Rectal smooth muscle tissue (tissue), 1 donor: ENCODE measurements around the gene ZNF844.

Source experiments
- H3K27ac ChIP-seq: one replicate; pipeline ENCODE4 v1.7.0; 2013; ENCODE audit warnings: low read depth, low read length, inconsistent platforms
- H3K27me3 ChIP-seq: one replicate; pipeline ENCODE4 v1.7.0; 2013; ENCODE audit warnings: low read length; ENCODE audit not compliant: control insufficient read depth, insufficient read depth
- H3K36me3 ChIP-seq: one replicate; pipeline ENCODE4 v1.7.0; 2013; ENCODE audit warnings: low read length; ENCODE audit not compliant: control insufficient read depth, insufficient read depth
- H3K4me1 ChIP-seq: one replicate; pipeline ENCODE4 v1.7.0; 2013; ENCODE audit warnings: low read length; ENCODE audit not compliant: control insufficient read depth, insufficient read depth
- H3K4me3 ChIP-seq: one replicate; pipeline ENCODE4 v1.7.0; 2013; ENCODE audit warnings: low read length
- H3K9ac ChIP-seq: one replicate; pipeline ENCODE4 v1.7.0; 2013; ENCODE audit warnings: low read length

ZNF844 gene

GRCh38 chr19:12064590-12065538 lies at the start of gene ZNF844:
Gene ZNF844 (plus strand): TSS chr19:12064731. CDS start chr19:12064874, 143 bp downstream.
- no peaks in the 10 kb centered on the region for H3K4me1 ChIP-seq
- peak within 1 kb of the TSS; percentile 89 for H3K4me3 ChIP-seq

GRCh38 chr19:12015015-12015752 lies 49.3 kb upstream of the ZNF844 start:
- no peak overlapping the region for H3K9ac ChIP-seq
- no peak overlapping the region for H3K4me3 ChIP-seq
- peaks cover 30% of the 10 kb centered on the region for H3K36me3 ChIP-seq
- no peaks in the 10 kb centered on the region for H3K27me3 ChIP-seq
- H3K4me1 ChIP-seq = no peaks in the 10 kb centered on the region
- no peak overlapping the region for H3K27ac ChIP-seq

More at GRCh38 chr19:12064590-12065538, at the start of gene ZNF844:
- peak within 1 kb of the TSS; percentile 97 for H3K27ac ChIP-seq
- peak within 1 kb of the TSS; percentile 77 for H3K9ac ChIP-seq
- no peaks in the 10 kb centered on the region for H3K36me3 ChIP-seq
- H3K27me3 ChIP-seq = no peaks in the 10 kb centered on the region

- H3K4me1 ChIP-seq = no peaks in the 10 kb centered on the region
- no peak overlapping the region for H3K9ac ChIP-seq
- H3K27me3 ChIP-seq = no peaks in the 10 kb centered on the region
- no peak overlapping the region for H3K27ac ChIP-seq
- peaks cover 30% of the 10 kb centered on the region for H3K36me3 ChIP-seq
- no peak overlapping the region for H3K4me3 ChIP-seq
These were observed 48.8 kb upstream of the ZNF844 start for GRCh38 chr19:12015753-12016116.

GRCh38 chr19:12034198-12034597 lies 30.3 kb upstream of the ZNF844 start:
- no peak overlapping the region for H3K27ac ChIP-seq

GRCh38 chr19:12034620-12035019 lies 29.9 kb upstream of the ZNF844 start:
- Histone ChIP-seq H3K4me1 (no peaks in the 10 kb centered on the region), H3K4me3 (peak overlapping the region; percentile 93), H3K27ac (no peak overlapping the region), H3K36me3 (no peaks in the 10 kb centered on the region), H3K27me3 (no peaks in the 10 kb centered on the region), H3K9ac (no peak overlapping the region)

More at GRCh38 chr19:12034198-12034597, 30.3 kb upstream of the ZNF844 start:
- Histone ChIP-seq H3K36me3 (no peaks in the 10 kb centered on the region), H3K4me1 (no peaks in the 10 kb centered on the region), H3K9ac (no peak overlapping the region), H3K4me3 (peak overlapping the region; percentile 93), H3K27me3 (no peaks in the 10 kb centered on the region)

GRCh38 chr19:12035220-12036172 lies 29.0 kb upstream of the ZNF844 start, which contains the start of gene ZNF433:
Gene ZNF433 (minus strand): TSS chr19:12035679. CDS start chr19:12035539, 140 bp downstream.
- H3K27me3 ChIP-seq = no peaks in the 10 kb centered on the region
- H3K27ac ChIP-seq = peak within 1 kb of the TSS; percentile 88
- H3K4me3 ChIP-seq = peak within 1 kb of the TSS; percentile 93
- peak within 1 kb of the TSS; percentile 89 for H3K9ac ChIP-seq
- no peaks in the 10 kb centered on the region for H3K36me3 ChIP-seq
- H3K4me1 ChIP-seq = no peaks in the 10 kb centered on the region

- Histone ChIP-seq H3K9ac (no peak overlapping the region), H3K4me3 (no peak overlapping the region), H3K4me1 (no peaks in the 10 kb centered on the region), H3K27ac (no peak overlapping the region), H3K27me3 (no peaks in the 10 kb centered on the region), H3K36me3 (peaks cover 4% of the 10 kb centered on the region)
These were observed 21.6 kb upstream of the ZNF844 start for GRCh38 chr19:12042893-12043292.

GRCh38 chr19:12043752-12044422 lies 20.6 kb upstream of the ZNF844 start:
- Histone ChIP-seq H3K36me3 (peaks cover 4% of the 10 kb centered on the region), H3K9ac (no peak overlapping the region), H3K4me1 (no peaks in the 10 kb centered on the region), H3K4me3 (no peak overlapping the region), H3K27me3 (no peaks in the 10 kb centered on the region), H3K27ac (no peak overlapping the region)

GRCh38 chr19:12047868-12048267 lies 16.7 kb upstream of the ZNF844 start:
- no peak overlapping the region for H3K4me3 ChIP-seq
- peaks cover 4% of the 10 kb centered on the region for H3K36me3 ChIP-seq
- no peaks in the 10 kb centered on the region for H3K4me1 ChIP-seq
- H3K27ac ChIP-seq = no peak overlapping the region
- H3K9ac ChIP-seq = no peak overlapping the region
- no peaks in the 10 kb centered on the region for H3K27me3 ChIP-seq

GRCh38 chr19:12052091-12052496 lies 12.4 kb upstream of the ZNF844 start:
- no peaks in the 10 kb centered on the region for H3K27me3 ChIP-seq
- H3K4me1 ChIP-seq = no peaks in the 10 kb centered on the region
- H3K4me3 ChIP-seq = peak overlapping the region; percentile 95
- no peak overlapping the region for H3K27ac ChIP-seq
- H3K9ac ChIP-seq = no peak overlapping the region
- H3K36me3 ChIP-seq = no peaks in the 10 kb centered on the region

GRCh38 chr19:12052497-12053169 lies 11.9 kb upstream of the ZNF844 start, which contains the start of gene ZNF878:
Gene ZNF878 (minus strand): TSS chr19:12052961. CDS start chr19:12052801, 160 bp downstream.
- no peaks in the 10 kb centered on the region for H3K27me3 ChIP-seq
- H3K4me1 ChIP-seq = no peaks in the 10 kb centered on the region
- peak within 1 kb of the TSS; percentile 68 for H3K27ac ChIP-seq
- no peaks in the 10 kb centered on the region for H3K36me3 ChIP-seq
- H3K9ac ChIP-seq = peak within 1 kb of the TSS; percentile 83
- H3K4me3 ChIP-seq = peak within 1 kb of the TSS; percentile 95
